Activated CD8-positive, alpha-beta T cell treated with anti-CD3 and anti-CD28 coated beads for 36 hours (primary cell): ENCODE measurements around the gene TBC1D16. TPM values are rescaled to one million over a fixed set of nuclear protein-coding genes. Genes with fewer than 3 reads are reported as not detected.
A peak's percentile ranks its signal among the peaks of the same experiment; 100 is the strongest.

Experiments used
- ATAC-seq: fragments of 200-7000 bp; cut with Tn5 transposase; one replicate; pipeline ENCODE4 v1.10.0; 2021; ENCODE audit warnings: mild to moderate bottlenecking, moderate library complexity
- CTCF ChIA-PET: fragments of 350-600 bp; sonication (Branson Sonifier 250); formaldehyde crosslinking; loops from one replicate; lab custom pipeline; 2021; ENCODE audit warnings: antibody characterized with exemption; lab: Charles Lee
- POLR2A ChIA-PET: fragments of 350-600 bp; sonication (Branson Sonifier 250); formaldehyde crosslinking; loops from one replicate; lab custom pipeline; 2021; ENCODE audit warnings: antibody characterized with exemption; lab: Charles Lee
- DNase-seq: peaks from one replicate; pipeline ENCODE4 v3.0.0-alpha.2; 2020
- H3K27ac Mint-ChIP-seq: one replicate; pipeline ENCODE4 v1.8.0; 2021; ENCODE audit warnings: mild to moderate bottlenecking, mixed read lengths
- H3K27me3 Mint-ChIP-seq: one replicate; pipeline ENCODE4 v1.8.0; 2021; ENCODE audit warnings: mixed read lengths
- H3K36me3 Mint-ChIP-seq: one replicate; pipeline ENCODE4 v1.8.0; 2021; ENCODE audit warnings: low read depth, mixed read lengths
- H3K4me1 Mint-ChIP-seq: one replicate; pipeline ENCODE4 v1.8.0; 2021; ENCODE audit warnings: low read depth, mixed read lengths
- H3K4me3 Mint-ChIP-seq: one replicate; pipeline ENCODE4 v1.8.0; 2021; ENCODE audit warnings: mild to moderate bottlenecking, moderate library complexity, mixed read lengths
- H3K9me3 Mint-ChIP-seq: one replicate; pipeline ENCODE4 v1.8.0; 2021; ENCODE audit warnings: mixed read lengths
- intact Hi-C: fragments of 100-400 bp; cut with micrococcal nuclease; formaldehyde crosslinking; loops from one replicate; pipeline ENCODE4 v1.10.0; 2022
- total RNA-seq, 2 experiments: library from RNA; stranded (reverse); gene quantifications; one replicate each; pipeline ENCODE4 v1.2.3, GENCODE V29; 2021
- TF ChIP-seq, protein P1 (sequence below): fragments of 200-600 bp; IDR thresholded peaks from one replicate; pipeline ENCODE4 v1.8.0; 2022; ENCODE audit warnings: antibody characterized with exemption, mild to moderate bottlenecking

Gene TBC1D16
- total RNA-seq, 2 experiments from 2014 or later, result 9.6 to 12.0 TPM

GRCh38 chr17:79936641-79937381 is 98.9 kb downstream of the TBC1D16 start:
- Mint-ChIP-seq H3K9me3 (no peaks in the 10 kb centered on the region), H3K36me3 (no peaks in the 10 kb centered on the region), H3K27ac (no peak overlapping the region), H3K27me3 (peaks cover 7% of the 10 kb centered on the region), H3K4me1 (peaks cover 58% of the 10 kb centered on the region), H3K4me3 (no peak overlapping the region)
- DNase-seq (peak; percentile 37), ATAC-seq (peak; percentile 21)
- ChIA-PET CTCF (interaction anchor here (1.4 to 2.0 kb wide), 2 partner anchors 92 to 191 kb away, joined by 3 to 4 read pairs; no protein-coding TSS in a partner anchor), POLR2A (no interaction called here)
- intact Hi-C loops, result no loop called here
- TF ChIP-seq, protein P1, sequence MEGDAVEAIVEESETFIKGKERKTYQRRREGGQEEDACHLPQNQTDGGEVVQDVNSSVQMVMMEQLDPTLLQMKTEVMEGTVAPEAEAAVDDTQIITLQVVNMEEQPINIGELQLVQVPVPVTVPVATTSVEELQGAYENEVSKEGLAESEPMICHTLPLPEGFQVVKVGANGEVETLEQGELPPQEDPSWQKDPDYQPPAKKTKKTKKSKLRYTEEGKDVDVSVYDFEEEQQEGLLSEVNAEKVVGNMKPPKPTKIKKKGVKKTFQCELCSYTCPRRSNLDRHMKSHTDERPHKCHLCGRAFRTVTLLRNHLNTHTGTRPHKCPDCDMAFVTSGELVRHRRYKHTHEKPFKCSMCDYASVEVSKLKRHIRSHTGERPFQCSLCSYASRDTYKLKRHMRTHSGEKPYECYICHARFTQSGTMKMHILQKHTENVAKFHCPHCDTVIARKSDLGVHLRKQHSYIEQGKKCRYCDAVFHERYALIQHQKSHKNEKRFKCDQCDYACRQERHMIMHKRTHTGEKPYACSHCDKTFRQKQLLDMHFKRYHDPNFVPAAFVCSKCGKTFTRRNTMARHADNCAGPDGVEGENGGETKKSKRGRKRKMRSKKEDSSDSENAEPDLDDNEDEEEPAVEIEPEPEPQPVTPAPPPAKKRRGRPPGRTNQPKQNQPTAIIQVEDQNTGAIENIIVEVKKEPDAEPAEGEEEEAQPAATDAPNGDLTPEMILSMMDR, result no peak

DNA sequence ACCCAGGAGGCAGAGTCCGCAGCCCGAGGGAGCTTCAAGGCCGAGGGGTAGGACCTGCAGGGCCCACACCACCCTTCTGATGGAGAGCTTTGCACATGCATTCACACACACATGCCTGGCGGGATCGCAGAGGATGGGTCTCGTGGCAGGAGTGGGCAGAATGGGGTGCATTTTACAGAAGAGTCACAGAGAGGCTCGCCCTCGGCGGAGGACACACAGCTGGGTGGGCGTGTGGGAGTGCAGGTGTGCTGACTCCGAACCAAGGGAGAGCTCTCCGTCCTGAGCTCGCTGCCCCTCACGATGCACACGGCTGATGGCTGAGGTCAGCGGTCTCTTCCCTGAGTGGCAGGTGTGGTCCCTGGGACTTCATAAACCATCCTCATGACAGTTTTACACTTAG is 99.6 kb downstream of the TBC1D16 start:
- peaks cover 63% of the 10 kb centered on the region for H3K4me1 Mint-ChIP-seq
- H3K4me3 Mint-ChIP-seq, result no peak overlapping the region
- ATAC-seq (no peak), DNase-seq (no peak)
- ChIA-PET CTCF (interaction anchor here (2.0 kb wide), 1 partner anchor 190 kb away, joined by 4 read pairs; no protein-coding TSS in a partner anchor), POLR2A (no interaction called here)
- H3K9me3 Mint-ChIP-seq, result no peaks in the 10 kb centered on the region
- H3K27ac Mint-ChIP-seq, result peak overlapping the region; percentile 27
- H3K36me3 Mint-ChIP-seq, result no peaks in the 10 kb centered on the region
- H3K27me3 Mint-ChIP-seq, result peaks cover 7% of the 10 kb centered on the region
- intact Hi-C loops, result no loop called here
- TF ChIP-seq, protein P1, result no peak

DNA sequence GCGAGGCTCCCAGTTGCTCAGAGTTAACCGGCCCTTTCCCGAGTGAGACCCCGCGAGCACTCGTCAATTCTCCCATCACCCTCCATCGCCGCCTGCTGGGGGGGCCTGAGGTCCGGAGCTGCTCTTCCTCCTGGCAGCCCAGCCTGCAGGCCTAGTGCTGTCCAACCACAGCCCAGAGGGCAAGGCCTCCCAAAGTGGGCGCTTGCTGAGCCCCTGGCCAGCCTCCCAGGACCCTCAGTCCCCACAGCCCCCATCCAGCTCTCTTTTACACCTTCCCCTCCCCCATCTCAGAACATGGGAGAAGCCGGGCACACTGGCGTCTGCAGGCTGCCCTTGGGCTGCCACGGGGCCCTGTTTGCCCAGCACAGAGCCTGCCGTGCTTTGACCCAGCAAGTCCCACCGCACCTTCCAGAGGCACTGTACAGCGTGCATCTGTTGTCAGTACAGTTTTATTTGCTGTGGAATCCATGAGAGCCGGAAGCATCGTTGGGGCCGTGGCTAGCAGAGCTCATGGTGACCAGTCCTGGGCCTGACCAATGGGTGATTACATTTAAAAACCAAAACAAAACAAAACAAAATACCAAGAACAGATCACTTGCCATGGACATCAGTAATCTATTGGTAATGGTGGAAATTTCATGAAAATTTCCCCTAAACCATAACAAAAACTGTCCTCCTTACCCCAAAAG is 100.3 kb downstream of the TBC1D16 start:
- Mint-ChIP-seq H3K4me1 (peaks cover 63% of the 10 kb centered on the region), H3K36me3 (no peaks in the 10 kb centered on the region), H3K27ac (no peak overlapping the region), H3K4me3 (no peak overlapping the region), H3K9me3 (no peaks in the 10 kb centered on the region), H3K27me3 (peaks cover 10% of the 10 kb centered on the region)
- ChIA-PET POLR2A (no interaction called here), CTCF (interaction anchor here (2.0 kb wide), 1 partner anchor 190 kb away, joined by 4 read pairs; no protein-coding TSS in a partner anchor)
- ATAC-seq, result no peak
- no peak for DNase-seq
- TF ChIP-seq, protein P1, result no peak
- intact Hi-C loops, result no loop called here

DNA sequence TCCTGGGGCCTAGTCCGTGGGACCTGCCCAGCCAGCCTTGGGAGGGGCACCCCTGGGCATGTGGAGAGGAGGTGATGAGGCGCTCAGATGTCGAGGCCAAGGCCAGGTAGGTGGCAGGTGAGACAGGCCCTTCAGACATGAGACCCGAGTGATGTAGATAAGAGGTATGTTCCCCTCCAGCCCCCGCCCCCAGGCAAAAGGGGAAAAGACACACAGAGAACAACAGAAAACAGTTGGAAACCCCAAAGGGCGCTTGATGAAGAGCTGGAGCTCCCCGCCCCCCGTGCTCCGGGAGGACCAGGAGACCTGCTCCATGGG is 101.1 kb downstream of the TBC1D16 start:
- H3K36me3 Mint-ChIP-seq, result no peaks in the 10 kb centered on the region
- ChIA-PET CTCF (no interaction called here), POLR2A (no interaction called here)
- ATAC-seq (no peak), DNase-seq (no peak)
- TF ChIP-seq, protein P1, result no peak
- H3K27ac Mint-ChIP-seq, result no peak overlapping the region
- intact Hi-C loops, result no loop called here
- H3K4me3 Mint-ChIP-seq, result no peak overlapping the region
- H3K4me1 Mint-ChIP-seq, result peaks cover 63% of the 10 kb centered on the region
- H3K9me3 Mint-ChIP-seq, result no peaks in the 10 kb centered on the region
- peaks cover 10% of the 10 kb centered on the region for H3K27me3 Mint-ChIP-seq
